NCI-H2171 treated with DMSO at 0.1 percent for 48 hours (cell line): Measurements from ENCODE around the gene GPC5.

Source experiments
- DNase-seq: peaks from one replicate; lab custom pipeline; 2025; lab: John Stamatoyannopoulos, UW

The GPC5 gene

DNA sequence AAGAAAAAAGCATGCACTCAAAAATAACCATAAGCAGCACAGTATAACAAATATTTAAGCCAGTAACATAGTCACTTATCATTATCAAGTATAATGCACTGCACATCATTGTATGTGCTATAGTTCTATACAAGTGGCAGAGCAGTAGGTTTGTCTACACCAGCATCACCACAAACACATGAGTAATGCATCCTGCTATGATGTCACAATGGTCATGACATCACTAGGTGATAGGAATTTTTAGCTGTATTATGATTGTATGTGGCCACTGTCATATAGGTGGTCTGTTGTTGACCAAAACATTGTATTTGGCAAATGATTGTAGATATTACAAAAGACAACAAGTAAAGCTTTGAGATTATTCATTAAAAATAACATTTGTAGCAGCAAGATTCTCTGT, 967.5 kb downstream of the GPC5 start:
- DNase-seq: no peak

DNA sequence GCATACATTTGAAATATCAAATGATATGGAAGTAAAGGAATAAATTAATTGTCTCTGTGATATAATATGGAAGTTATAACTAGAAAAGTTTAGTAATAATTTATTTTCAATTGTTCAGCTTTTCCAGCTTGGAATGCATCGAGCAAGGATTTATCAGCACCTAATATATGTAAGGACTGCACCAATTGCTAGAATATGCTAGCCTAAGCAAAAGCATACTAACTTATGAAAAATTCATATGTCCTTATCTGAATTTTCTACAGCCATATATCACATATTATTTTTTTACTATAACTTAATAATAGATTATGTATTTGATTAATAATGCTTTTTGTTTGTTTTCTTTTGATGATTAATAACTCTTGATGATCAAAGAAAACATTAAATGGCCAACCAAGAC, 979.0 kb downstream of the GPC5 start:
- no peak for DNase-seq

- peak; percentile 10 for DNase-seq
These were observed 981.0 kb downstream of the GPC5 start for GRCh38 chr13:92379371-92379770.

- no peak for DNase-seq
These were observed 986.0 kb downstream of the GPC5 start for GRCh38 chr13:92384410-92384809.

DNA sequence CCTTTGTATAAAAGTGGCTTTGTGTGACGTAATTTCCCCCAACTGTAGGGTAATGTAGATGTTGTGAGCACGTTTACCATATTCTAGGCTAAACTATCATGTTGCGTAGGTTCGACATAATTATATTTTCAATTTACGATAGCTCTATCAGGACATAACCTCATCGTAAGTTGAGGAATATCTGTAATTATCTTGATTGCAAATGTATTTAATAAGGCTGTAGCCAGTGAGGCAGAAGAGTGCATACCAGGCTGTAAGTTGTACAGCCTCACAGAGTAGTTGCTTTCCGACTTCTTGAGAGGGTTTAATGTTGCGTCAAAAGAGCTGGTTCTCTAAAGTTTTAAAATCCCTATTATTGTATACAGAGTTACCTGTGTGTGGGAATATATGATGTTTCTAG, 988.8 kb downstream of the GPC5 start:
- DNase-seq: no peak

DNA sequence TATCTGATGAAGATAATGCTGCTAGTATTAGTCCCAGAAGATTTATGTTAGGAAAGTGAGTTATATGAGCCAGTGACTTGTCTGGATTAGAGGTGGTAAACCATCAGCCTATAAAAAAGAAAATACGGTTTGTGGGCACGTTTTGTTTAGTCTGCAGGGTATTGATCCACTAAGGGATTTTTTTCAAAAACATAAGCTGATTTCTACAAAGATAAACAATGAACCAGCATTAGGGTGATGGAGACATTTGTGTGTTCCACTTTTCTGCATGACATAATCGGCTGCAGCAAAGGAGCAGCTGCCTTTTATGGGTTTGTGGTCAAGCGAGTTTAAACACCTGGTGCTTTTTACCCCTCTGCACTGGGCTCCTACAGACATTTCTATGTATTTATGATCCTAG, 991.8 kb downstream of the GPC5 start:
- DNase-seq: peak; percentile 58

- no peak for DNase-seq
These were observed 1005.2 kb downstream of the GPC5 start for GRCh38 chr13:92403606-92404005.

DNA sequence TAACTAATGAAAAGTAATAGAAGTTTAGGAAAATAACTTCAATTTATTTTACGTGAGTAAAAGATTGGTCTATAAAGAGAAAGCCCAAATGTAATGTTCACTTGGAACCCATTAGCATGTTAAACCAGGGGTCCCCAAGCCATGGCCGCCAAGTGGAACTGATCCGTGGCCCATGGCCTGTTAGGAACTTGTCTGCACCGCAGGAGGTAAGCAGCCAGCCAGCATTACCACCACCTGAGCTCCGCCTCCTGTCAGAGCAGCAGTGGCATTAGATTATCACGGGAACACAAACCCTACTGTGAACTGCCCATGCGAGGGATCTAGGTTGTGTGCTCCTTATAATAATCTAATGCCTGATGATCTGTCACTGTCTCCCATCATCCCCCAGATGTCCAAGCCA, 1009.4 kb downstream of the GPC5 start:
- DNase-seq: no peak

DNA sequence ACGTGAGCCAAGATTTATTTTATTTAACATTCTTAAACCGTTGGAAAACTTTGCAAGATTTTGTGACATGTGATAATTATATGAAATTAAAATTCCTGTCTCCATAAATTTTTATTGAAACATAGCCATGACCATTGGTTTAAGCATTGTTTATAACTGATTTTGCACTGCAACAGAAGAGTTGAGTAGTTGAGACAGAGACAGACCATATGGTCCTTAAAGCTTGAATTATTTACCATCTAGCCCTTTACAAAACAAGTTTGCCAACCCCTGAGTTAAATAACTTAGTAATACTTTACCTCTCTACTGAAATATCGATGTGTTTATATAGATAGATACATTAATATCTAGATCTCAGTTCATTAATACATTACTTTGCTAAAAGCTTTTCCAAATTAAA, 1014.1 kb downstream of the GPC5 start:
- no peak for DNase-seq

DNA sequence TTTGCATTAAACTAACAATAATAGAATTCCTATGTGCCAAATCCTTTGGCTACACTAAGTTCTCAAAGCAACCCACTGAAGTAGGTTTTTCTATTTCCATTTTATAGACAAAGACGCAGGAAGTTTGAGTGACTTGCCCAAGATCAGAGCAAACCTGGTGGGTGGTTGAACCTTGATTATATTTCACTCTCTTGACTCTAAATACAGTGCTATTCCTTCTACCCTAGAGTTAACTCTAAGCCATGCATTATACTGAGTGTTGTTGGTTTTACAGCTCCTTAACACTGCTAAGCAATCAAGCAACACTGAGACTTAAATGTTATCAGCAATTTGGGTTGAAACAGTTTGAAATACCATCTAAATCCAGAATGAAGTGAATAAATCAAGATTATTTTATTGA, 1014.6 kb downstream of the GPC5 start:
- no peak for DNase-seq

- no peak for DNase-seq
These were observed 1015.0 kb downstream of the GPC5 start for GRCh38 chr13:92413452-92413851.

- no peak for DNase-seq
These were observed 1016.4 kb downstream of the GPC5 start for GRCh38 chr13:92414851-92415250.

DNA sequence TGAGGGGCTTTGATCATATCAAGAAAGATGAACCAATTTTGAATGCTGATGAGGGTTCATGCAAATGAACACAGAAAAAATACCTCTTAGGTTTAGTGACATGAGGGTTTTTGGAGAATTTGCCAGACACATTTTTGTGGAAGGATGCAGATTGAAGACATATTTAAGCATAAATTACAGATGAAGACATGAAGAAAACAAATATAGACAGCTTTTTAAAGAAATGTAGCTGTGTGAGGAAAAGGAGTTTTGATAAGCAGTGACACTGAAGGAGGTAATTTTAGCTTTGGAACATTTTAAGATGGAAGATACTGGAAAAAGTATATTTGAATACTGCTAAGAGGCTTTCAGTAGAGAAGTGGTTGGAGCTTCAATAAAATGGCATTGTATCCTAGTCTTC, 1017.4 kb downstream of the GPC5 start:
- DNase-seq: no peak

DNA sequence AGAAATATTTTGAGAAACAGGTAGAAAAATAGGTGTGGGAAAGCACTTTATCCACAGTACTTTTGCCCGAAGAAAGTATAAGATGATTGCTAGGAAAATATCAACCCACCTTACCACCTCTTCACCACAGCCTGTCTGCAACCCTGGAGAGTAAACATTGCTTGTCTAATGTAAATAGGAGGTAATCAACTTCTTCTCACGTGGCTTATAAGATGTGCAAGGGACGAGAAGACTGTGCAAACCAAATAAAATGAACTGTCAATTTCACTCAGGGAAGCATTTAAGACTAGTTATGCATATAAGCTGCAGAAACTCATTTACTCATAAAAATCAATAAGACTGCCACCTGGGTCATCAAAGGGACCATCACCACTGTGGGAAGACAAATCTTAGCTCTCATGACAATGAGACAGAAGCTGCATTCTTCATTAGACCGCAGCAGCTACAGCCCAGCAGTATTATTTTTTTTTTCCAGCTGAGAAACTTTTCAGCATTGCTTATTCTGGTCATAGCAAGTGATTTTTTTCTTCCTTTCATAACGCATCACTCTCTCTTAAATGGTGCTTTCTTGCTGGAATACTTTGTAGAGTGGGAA, 1020.5 kb downstream of the GPC5 start:
- no peak for DNase-seq

DNA sequence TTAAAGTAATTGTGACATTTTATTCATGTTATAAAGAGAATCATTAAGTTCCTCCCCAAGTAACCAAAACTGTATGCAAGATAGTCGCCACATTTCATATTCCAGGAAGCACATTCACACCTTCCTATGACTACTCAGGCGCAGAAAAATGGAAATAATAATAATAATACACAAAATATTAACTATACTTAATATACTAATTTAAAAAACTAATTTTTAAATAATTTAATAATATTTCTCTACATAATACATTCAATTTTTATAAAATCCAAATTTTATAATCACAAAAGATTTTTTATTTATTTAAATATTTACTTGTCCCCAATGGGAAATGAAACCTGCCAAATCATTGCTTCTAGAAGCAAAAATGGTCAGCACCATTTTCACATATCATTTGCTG, 1030.8 kb downstream of the GPC5 start:
- DNase-seq: no peak

DNA sequence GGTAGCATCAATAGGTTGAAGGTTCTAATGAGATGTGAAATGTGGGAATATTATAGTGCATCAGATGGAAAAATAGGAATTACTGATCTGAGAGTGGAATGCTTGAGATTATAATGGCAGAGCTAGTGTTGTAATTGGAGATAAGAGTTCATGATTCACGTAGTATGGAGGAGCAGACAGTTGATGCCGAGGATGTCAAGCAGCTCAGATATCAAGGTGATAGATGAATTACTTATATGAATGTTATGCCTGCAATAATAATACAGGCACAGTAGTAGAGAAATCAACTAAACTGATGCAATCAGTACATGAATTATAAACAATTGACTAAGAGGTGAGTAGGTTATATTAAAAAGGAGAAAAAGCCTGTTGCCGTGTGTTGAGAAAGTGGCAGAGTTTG, 1035.0 kb downstream of the GPC5 start:
- no peak for DNase-seq

DNA sequence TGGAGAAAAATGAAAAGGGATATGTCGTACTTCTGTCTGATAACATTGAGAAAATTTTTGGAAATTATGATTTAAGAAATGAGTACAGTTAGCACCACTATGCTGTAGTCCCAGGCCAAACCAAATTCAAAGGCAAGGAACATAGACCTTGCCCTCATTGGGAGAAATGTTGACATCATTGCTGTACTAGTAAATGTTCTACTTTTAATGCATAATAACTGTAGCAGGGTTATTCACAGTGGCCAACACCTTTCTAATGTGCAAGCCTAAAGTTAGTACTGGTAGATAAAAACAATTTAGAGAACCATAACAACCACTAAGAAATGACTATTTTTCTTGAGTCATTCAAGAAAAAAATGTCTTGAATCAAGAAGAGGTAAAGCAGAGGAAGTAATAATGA, 1035.5 kb downstream of the GPC5 start:
- no peak for DNase-seq

DNA sequence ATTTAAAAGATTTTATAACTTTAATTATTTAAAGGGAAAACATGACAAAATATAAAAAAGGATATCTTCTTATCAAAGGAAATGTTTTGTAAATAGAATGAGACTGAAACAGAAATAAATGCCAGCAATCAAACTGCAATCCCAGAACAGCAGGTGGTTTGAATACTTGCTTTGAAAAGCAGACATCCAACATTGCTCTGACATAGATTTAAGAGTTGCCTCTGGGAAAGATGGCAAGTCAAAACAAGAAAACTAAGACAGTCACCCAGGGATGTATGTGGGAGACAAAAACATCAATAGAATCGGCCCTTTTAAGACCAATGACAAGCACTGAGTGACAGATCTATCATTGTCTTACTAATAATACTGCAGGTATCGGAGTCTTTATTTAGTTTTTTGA, 1038.5 kb downstream of the GPC5 start:
- peak; percentile 7 for DNase-seq

GRCh38 chr13:92444244-92444643, 1045.8 kb downstream of the GPC5 start:
- no peak for DNase-seq

GRCh38 chr13:92451060-92451459, 1052.6 kb downstream of the GPC5 start:
- DNase-seq: peak; percentile 57

GRCh38 chr13:92452840-92453239, 1054.4 kb downstream of the GPC5 start:
- DNase-seq: no peak

- DNase-seq: peak; percentile 68
These were observed 1060.9 kb downstream of the GPC5 start for GRCh38 chr13:92459306-92459705.

GRCh38 chr13:92460479-92460878, 1062.1 kb downstream of the GPC5 start:
- no peak for DNase-seq

GRCh38 chr13:92461402-92461801, 1063.0 kb downstream of the GPC5 start:
- DNase-seq: peak; percentile 24

DNA sequence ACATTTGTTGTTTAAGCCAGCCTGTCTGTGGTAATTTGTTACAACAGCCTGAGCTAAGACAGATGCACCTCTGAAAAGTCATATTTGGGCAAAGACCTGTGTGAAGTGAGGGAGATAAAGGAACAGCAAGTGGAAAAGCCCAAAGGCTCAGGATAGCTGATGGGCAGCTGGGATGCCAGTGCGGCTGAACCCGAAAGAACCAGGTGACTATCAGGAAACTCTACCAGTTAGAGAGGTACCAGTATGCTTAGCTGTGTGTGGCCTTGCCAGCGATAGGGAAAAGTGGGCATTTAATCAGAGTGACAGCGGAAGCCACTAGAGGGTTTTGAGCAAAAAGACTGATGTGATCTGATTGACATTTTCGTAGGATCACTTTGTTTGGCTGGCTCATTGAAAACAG, 1063.4 kb downstream of the GPC5 start:
- DNase-seq: no peak
